Measurements from ENCODE around the gene OR1N1. TPM values are rescaled to one million over a fixed set of nuclear protein-coding genes. Genes with fewer than 3 reads are reported as not detected.
A peak's percentile ranks its signal among the peaks of the same experiment; 100 is the strongest.

OR1N1 gene
- total RNA-seq, 2 donors from 2014 or later: not detected

DNA sequence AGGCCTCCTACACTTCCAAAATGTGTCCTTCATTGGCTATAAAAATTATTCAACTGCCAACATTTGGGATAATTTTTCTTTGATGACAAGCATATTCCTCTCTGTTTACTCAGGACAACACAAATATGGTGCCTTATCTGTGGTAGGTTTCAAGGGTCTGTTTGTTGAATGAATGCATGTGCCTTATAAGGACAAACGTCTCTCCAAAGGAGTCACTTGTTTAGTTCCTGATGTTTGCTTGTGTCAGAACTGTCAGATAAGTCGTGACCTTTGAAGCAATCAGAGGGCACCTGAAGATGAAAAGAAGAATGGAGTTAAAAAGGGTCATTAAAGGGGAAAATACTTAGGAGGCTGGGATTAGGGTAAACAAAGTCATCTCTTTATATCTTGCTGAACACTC lies 20.1 kb downstream of the OR1N1 start:
- DNase-seq: no peak
- Histone ChIP-seq H3K4me1 (no peaks in the 10 kb centered on the region), H3K36me3 (no peaks in the 10 kb centered on the region), H3K27me3 (no peaks in the 10 kb centered on the region), H3K4me3 (no peak overlapping the region), H3K27ac (no peak overlapping the region), H3K9ac (ENCODE audit: low read depth in 2 of 2, low read length in 2 of 2) (no peak overlapping the region), H3K9me3 (no peaks in the 10 kb centered on the region)
- no peak for TF ChIP-seq CTCF (IDR thresholded peaks at IDR 0.05)
- intact Hi-C loops (cut with DNase I): no loop called here

GRCh38 chr9:122498883-122499288 lies 28.2 kb downstream of the OR1N1 start:
- H3K27ac ChIP-seq: no peak overlapping the region
- TF ChIP-seq CTCF (IDR thresholded peaks at IDR 0.05): peak; percentile 63
- no peak overlapping the region for H3K4me3 ChIP-seq

DNA sequence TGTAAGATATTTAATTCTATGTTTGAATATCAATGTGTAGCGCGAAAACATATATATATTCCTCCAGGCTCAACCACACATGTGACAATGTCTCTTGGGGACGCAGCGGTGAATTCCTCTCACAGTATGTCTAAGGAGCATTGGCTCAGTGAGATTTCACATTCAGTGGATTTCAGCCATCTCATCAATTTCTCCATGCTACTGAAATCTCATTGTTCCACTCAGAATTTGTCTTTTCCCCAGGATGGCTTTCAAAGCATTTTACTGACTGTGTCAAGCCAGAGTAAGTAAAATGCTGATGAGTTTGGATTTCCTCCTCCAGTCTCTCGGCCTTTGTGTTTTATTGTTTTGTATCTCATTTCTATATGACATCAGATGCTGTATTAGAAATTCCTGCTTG lies 48.0 kb downstream of the OR1N1 start:
- no peak overlapping the region for H3K27ac ChIP-seq
- H3K27me3 ChIP-seq: no peaks in the 10 kb centered on the region
- no peak overlapping the region for H3K9ac ChIP-seq (ENCODE audit: low read depth in 2 of 2, low read length in 2 of 2)
- H3K4me3 ChIP-seq: no peak overlapping the region
- H3K36me3 ChIP-seq: no peaks in the 10 kb centered on the region
- TF ChIP-seq CTCF (IDR thresholded peaks at IDR 0.05): no peak
- DNase-seq: no peak
- H3K4me1 ChIP-seq: no peaks in the 10 kb centered on the region
- no peaks in the 10 kb centered on the region for H3K9me3 ChIP-seq
- intact Hi-C loops (cut with DNase I): no loop called here

More at GRCh38 chr9:122498883-122499288, 28.2 kb downstream of the OR1N1 start:
- intact Hi-C loops (cut with DNase I): no loop called here
- Histone ChIP-seq H3K9ac (ENCODE audit: low read depth in 2 of 2, low read length in 2 of 2) (no peak overlapping the region), H3K27me3 (no peaks in the 10 kb centered on the region), H3K4me1 (no peaks in the 10 kb centered on the region), H3K36me3 (no peaks in the 10 kb centered on the region), H3K9me3 (no peaks in the 10 kb centered on the region)
- DNase-seq: no peak

DNA sequence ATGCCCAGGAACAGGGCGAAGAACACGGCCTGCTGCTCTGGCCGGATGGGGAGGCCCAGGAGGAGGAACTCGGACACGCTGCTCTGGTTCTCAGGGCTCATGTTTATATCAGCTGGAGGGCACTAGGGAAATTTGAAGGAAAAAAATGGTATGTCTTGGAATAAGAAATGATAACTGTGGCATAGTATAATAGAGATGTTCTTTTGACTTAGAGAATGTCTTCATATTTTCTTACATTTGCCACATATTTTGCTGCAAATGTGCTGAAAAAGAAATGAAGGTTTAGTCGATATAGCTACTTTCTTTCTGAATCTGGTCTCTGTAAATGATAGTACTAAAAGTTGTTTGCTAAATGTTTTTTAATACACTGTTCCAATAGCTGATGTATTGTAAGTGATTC lies 49.3 kb downstream of the OR1N1 start, which contains the start of gene OR1J1:
Gene OR1J1, minus strand, starts transcription at position 101 of the 400 bp plus-strand sequence. Its CDS starts 0 bp downstream, at position 101.
- no peak within 1 kb of the TSS for H3K27ac ChIP-seq

DNA sequence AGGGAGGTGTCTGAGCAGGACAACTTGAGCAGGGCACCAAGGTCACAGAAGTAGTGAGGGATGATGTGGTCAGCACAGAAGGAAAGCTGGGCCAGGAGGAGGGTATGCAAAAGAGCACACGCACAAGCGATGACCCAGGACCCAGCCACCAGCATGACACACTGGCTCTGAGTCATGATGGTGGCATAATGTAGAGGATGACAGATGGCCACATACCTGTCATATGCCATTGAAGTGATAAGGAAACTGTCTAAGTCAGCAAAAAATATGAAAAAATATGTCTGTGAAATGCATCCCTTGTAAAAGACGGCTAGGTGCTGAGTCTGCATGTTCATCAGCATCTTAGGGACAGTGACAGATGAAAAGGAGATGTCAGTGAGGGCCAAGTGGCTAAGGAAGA lies 49.7 kb downstream of the OR1N1 start:
- no peaks in the 10 kb centered on the region for H3K36me3 ChIP-seq
- intact Hi-C loops (cut with DNase I): no loop called here

More for the DNA sequence above, 49.3 kb downstream of the OR1N1 start, which contains the start of gene OR1J1:
- intact Hi-C loops (cut with DNase I): no loop called here
- H3K4me3 ChIP-seq: no peak within 1 kb of the TSS
- no peaks in the 10 kb centered on the region for H3K9me3 ChIP-seq
- H3K27me3 ChIP-seq: no peaks in the 10 kb centered on the region
- H3K36me3 ChIP-seq: no peaks in the 10 kb centered on the region
- TF ChIP-seq CTCF (IDR thresholded peaks at IDR 0.05): no peak
- no peak within 1 kb of the TSS for H3K9ac ChIP-seq (ENCODE audit: low read depth in 2 of 2, low read length in 2 of 2)
- no peak for DNase-seq
- H3K4me1 ChIP-seq: no peaks in the 10 kb centered on the region

More for the DNA sequence above, 49.7 kb downstream of the OR1N1 start:
- no peaks in the 10 kb centered on the region for H3K9me3 ChIP-seq
- no peak overlapping the region for H3K27ac ChIP-seq
- H3K4me1 ChIP-seq: no peaks in the 10 kb centered on the region
- no peak for TF ChIP-seq CTCF (IDR thresholded peaks at IDR 0.05)
- H3K4me3 ChIP-seq: no peak overlapping the region
- H3K9ac ChIP-seq (ENCODE audit: low read depth in 2 of 2, low read length in 2 of 2): no peak overlapping the region
- no peak for DNase-seq
- no peaks in the 10 kb centered on the region for H3K27me3 ChIP-seq

Other genes starting within 250 kb of the OR1N1 start
- gene PTGS1, start 156.3 kb downstream of the OR1N1 start, total RNA-seq: 10 to 100 TPM in 1 of 2 donors, 1 to 10 TPM in 1; 6.2 to 26.7 TPM
- not detected for gene OR1J1, start 49.4 kb downstream of the OR1N1 start, total RNA-seq
- not detected for gene OR1J2, start 16.5 kb downstream of the OR1N1 start, total RNA-seq
- gene OR1J4, start 8.2 kb downstream of the OR1N1 start, total RNA-seq: not detected
- not detected for gene OR1N2, start 25.8 kb upstream of the OR1N1 start, total RNA-seq
- not detected for gene OR1L8, start 56.1 kb upstream of the OR1N1 start, total RNA-seq
- not detected for gene OR1Q1, start 87.4 kb upstream of the OR1N1 start, total RNA-seq
- not detected for gene OR1B1, start 130.3 kb upstream of the OR1N1 start, total RNA-seq
- not detected for gene OR1L1, start 134.4 kb upstream of the OR1N1 start, total RNA-seq
- not detected for gene OR1L3, start 147.8 kb upstream of the OR1N1 start, total RNA-seq
- gene OR1L4, start 196.7 kb upstream of the OR1N1 start, total RNA-seq: not detected
- not detected for gene OR1L6, start 215.0 kb upstream of the OR1N1 start, total RNA-seq